ENCODE results near the gene PRICKLE2.

The PRICKLE2 gene

GRCh38 chr3:64148955-64149653, 76.2 kb downstream of the PRICKLE2 start:
- no peak for TF ChIP-seq SIN3A (IDR thresholded peaks at IDR 0.05; ENCODE audit: borderline replicate concordance, insufficient read depth, low read length)
- TF ChIP-seq REST (IDR thresholded peaks at IDR 0.05; ENCODE audit: insufficient read depth in 1 of 2, low read depth in 2 of 2, low read length in 2 of 2): no peak
- no peak for TF ChIP-seq TAF1 (IDR thresholded peaks at IDR 0.05; ENCODE audit: borderline replicate concordance, insufficient read depth, low read length)
- TF ChIP-seq POLR2AphosphoS5 (IDR thresholded peaks at IDR 0.05; ENCODE audit: low read depth, low read length): no peak
- TF ChIP-seq FOXP2 (optimal IDR thresholded peaks at IDR 0.05; ENCODE audit: borderline replicate concordance, extremely low read depth, extremely low read length, insufficient read depth): no peak

GRCh38 chr3:64147211-64147610, 78.1 kb downstream of the PRICKLE2 start:
- no peak for TF ChIP-seq TAF1 (IDR thresholded peaks at IDR 0.05; ENCODE audit: borderline replicate concordance, insufficient read depth, low read length)
- no peak for TF ChIP-seq SIN3A (IDR thresholded peaks at IDR 0.05; ENCODE audit: borderline replicate concordance, insufficient read depth, low read length)
- TF ChIP-seq REST (IDR thresholded peaks at IDR 0.05; ENCODE audit: insufficient read depth in 1 of 2, low read depth in 2 of 2, low read length in 2 of 2): no peak
- no peak for TF ChIP-seq FOXP2 (optimal IDR thresholded peaks at IDR 0.05; ENCODE audit: borderline replicate concordance, extremely low read depth, extremely low read length, insufficient read depth)

- TF ChIP-seq POLR2AphosphoS5 (IDR thresholded peaks at IDR 0.05; ENCODE audit: low read depth, low read length) (no peak), SIN3A (IDR thresholded peaks at IDR 0.05; ENCODE audit: borderline replicate concordance, insufficient read depth, low read length) (no peak), FOXP2 (optimal IDR thresholded peaks at IDR 0.05; ENCODE audit: borderline replicate concordance, extremely low read depth, extremely low read length, insufficient read depth) (no peak), REST (IDR thresholded peaks at IDR 0.05; ENCODE audit: insufficient read depth in 1 of 2, low read depth in 2 of 2, low read length in 2 of 2) (no peak), TAF1 (IDR thresholded peaks at IDR 0.05; ENCODE audit: borderline replicate concordance, insufficient read depth, low read length) (no peak)
Measured at GRCh38 chr3:64145438-64145837, 79.8 kb downstream of the PRICKLE2 start.

- TF ChIP-seq FOXP2 (optimal IDR thresholded peaks at IDR 0.05; ENCODE audit: borderline replicate concordance, extremely low read depth, extremely low read length, insufficient read depth): no peak
- TF ChIP-seq REST (IDR thresholded peaks at IDR 0.05; ENCODE audit: insufficient read depth in 1 of 2, low read depth in 2 of 2, low read length in 2 of 2): no peak
- TF ChIP-seq POLR2AphosphoS5 (IDR thresholded peaks at IDR 0.05; ENCODE audit: low read depth, low read length): no peak
- no peak for TF ChIP-seq TAF1 (IDR thresholded peaks at IDR 0.05; ENCODE audit: borderline replicate concordance, insufficient read depth, low read length)
- no peak for TF ChIP-seq SIN3A (IDR thresholded peaks at IDR 0.05; ENCODE audit: borderline replicate concordance, insufficient read depth, low read length)
Measured at GRCh38 chr3:64144241-64144900, 80.9 kb downstream of the PRICKLE2 start.

Data from PFSK-1 (cell line).